Kidney capillary endothelial cell (primary cell): ENCODE results near the gene POLRMT.
"Not testable (repeated sequence)": the region's sequence is repeated elsewhere in the genome, so short reads cannot be mapped to it uniquely, and the experiment has no call there.

ENCODE experiments used
- DNase-seq: peaks from one replicate; pipeline ENCODE4 v3.0.0-alpha.2; 2018; ENCODE audit warnings: low spot score

Gene POLRMT

GRCh38 chr19:611481-611868 lies 21.9 kb downstream of the POLRMT start:
- no peak for DNase-seq

GRCh38 chr19:610801-611480 lies 22.4 kb downstream of the POLRMT start:
- DNase-seq, result peak; percentile 33

- no peak for DNase-seq
Observed at GRCh38 chr19:610071-610800, 23.1 kb downstream of the POLRMT start.

GRCh38 chr19:609004-609346 lies 24.4 kb downstream of the POLRMT start:
- no peak for DNase-seq

GRCh38 chr19:608155-609003 lies 25.0 kb downstream of the POLRMT start:
- no peak for DNase-seq

- DNase-seq, result no peak
Observed at GRCh38 chr19:607301-608154, 25.8 kb downstream of the POLRMT start.

GRCh38 chr19:605061-605971 lies 28.0 kb downstream of the POLRMT start:
- not testable (repeated sequence) for DNase-seq

- DNase-seq, result no peak
Observed at GRCh38 chr19:604355-604754, 29.0 kb downstream of the POLRMT start.

- not testable (repeated sequence) for DNase-seq
Observed at GRCh38 chr19:603779-604178, 29.6 kb downstream of the POLRMT start.

GRCh38 chr19:603302-603639 lies 30.1 kb downstream of the POLRMT start:
- DNase-seq, result not testable (repeated sequence)

GRCh38 chr19:602391-603301 lies 30.7 kb downstream of the POLRMT start:
- DNase-seq, result no peak

- DNase-seq, result no peak
Observed at GRCh38 chr19:601790-602189, 31.5 kb downstream of the POLRMT start.

- no peak for DNase-seq
Observed at GRCh38 chr19:601310-601709, 32.0 kb downstream of the POLRMT start.

- no peak for DNase-seq
Observed at GRCh38 chr19:597406-598315, 35.7 kb downstream of the POLRMT start.

- no peak for DNase-seq
Observed at GRCh38 chr19:596263-596655, 37.1 kb downstream of the POLRMT start.

- no peak for DNase-seq
Observed at GRCh38 chr19:595326-596262, 37.7 kb downstream of the POLRMT start.

- no peak for DNase-seq
Observed at GRCh38 chr19:594265-594870, 39.0 kb downstream of the POLRMT start.
